Activated CD4-positive, alpha-beta T cell treated with anti-CD3 and anti-CD28 coated beads, Interleukin-2, amount 50 U/mL, for 1 hour (primary cell): ENCODE measurements around the gene TSPAN7.

ENCODE experiments used
- DNase-seq: peaks from one replicate; pipeline ENCODE4 v3.0.0-alpha.2; 2020

Gene TSPAN7

GRCh38 chrX:38699121-38699520, 137.8 kb downstream of the TSPAN7 start:
- DNase-seq, result no peak

GRCh38 chrX:38699696-38700095, 138.4 kb downstream of the TSPAN7 start:
- no peak for DNase-seq

GRCh38 chrX:38701073-38701472, 139.7 kb downstream of the TSPAN7 start:
- no peak for DNase-seq

DNA sequence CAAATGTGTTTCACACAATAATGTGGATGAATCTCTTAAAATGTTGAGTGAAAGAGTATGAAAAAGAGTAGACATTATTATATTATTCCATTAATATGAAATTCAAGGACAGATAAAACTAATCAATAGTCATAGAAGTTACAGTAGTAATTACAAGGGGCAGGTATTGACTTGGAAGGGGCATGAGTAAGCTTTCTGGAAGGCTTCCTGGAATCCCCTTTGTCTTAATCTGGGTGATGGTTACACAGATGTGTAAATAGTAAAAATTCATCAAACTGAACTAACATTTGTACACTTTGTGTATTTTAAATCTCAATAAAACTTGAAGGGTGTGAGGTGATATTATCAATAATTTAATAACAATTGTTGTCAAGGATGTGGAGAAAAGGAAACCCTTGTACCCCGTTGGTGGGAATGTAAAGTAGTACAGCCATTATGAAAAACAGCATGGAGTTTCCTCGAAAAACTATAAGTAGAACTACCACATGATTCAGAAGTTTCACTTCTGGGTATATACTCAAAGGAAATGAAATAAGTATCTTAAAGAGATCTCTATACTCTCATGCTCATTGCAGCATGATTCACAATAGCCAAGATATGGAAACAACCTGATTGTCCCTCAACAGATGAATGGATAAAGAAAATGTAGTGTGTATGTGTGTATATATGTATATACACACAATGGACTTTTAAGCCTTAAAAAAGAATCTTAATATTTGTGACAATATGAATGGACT, 143.0 kb downstream of the TSPAN7 start:
- DNase-seq, result no peak

DNA sequence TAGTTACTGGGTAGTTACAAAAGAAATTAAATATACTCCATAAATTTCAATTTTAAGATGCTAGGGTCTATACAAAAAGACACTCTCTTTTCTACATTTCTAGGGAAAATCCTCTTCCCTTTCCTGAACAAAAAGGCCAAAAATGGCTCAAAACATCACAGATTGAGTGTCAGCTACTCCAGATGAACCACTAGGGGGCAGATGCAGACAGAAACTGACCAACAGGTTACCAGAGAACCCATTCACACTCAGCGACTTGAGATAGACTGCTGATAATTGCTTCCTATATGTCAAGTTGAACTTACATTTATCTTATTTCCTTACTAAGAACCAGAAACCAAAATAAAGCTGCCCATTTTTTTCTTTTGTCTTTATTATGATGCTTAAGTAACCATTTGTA, 156.5 kb downstream of the TSPAN7 start:
- DNase-seq, result no peak

DNA sequence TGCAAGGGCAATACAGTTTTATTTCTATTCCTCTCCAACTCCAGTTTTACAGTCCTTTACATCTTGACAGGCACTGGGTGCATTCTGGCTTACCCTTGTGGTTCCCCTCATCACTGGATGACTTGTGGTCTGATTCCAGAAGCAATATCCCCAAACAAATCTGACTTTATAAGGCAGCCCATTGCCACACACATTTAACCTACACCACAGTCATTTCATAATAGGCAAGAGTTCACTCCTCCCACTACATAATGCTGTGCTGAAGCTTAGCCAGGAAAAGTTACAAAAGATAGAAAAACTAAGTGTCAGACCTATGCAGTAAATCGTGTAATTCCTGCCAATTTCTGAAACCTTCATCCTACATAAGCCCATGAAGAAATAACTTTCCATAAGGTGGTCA, 157.0 kb downstream of the TSPAN7 start:
- no peak for DNase-seq

GRCh38 chrX:38726612-38727011, 165.3 kb downstream of the TSPAN7 start:
- DNase-seq, result no peak

DNA sequence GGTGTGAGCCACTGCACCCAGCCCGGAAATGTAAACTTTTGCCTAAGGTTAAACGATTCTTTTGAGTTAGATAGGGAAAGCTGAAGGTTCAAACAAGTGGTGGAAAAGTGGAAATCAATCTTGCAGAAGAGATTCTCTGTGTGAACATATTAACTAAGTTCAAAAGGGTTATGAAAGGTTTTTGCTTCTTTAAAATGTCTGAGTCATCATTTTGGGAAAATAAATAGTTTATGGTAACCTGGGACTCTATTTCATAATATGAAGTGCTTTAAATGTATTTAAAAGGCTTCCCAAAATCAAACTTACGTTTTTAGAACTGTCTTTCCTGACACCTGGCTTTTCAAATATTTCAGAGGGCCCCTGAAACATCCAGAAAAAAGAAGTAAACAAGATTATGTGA, 166.3 kb downstream of the TSPAN7 start:
- no peak for DNase-seq

GRCh38 chrX:38732866-38733265, 171.5 kb downstream of the TSPAN7 start:
- DNase-seq, result no peak
